ENCODE data around the gene GHRH. TPM values are rescaled to one million over a fixed set of nuclear protein-coding genes. Genes with fewer than 3 reads are reported as not detected.

Gene GHRH
- total RNA-seq, 6 experiments from 2014 or later, result not detected

GRCh38 chr20:37234254-37234581, 27.4 kb downstream of the GHRH start:
- H3K36me3 ChIP-seq, result peaks cover 22 to 100% (median 64%) of the 10 kb centered on the region in 4 donors
- H3K4me3 ChIP-seq, result no peak overlapping the region
- no peaks in the 10 kb centered on the region for H3K4me1 ChIP-seq
- ATAC-seq (peak in 1 of 4 donors; percentile 63), DNase-seq (no peak)
- no peaks in the 10 kb centered on the region for H3K9me3 ChIP-seq
- no peak overlapping the region for H3K27ac ChIP-seq
- TF ChIP-seq POLR2A (IDR thresholded peaks at IDR 0.05) (no peak), CTCF (IDR thresholded peaks at IDR 0.05) (no peak)
- H3K27me3 ChIP-seq, result no peaks in the 10 kb centered on the region
- intact Hi-C loops (cut with DNase I), result no loop called here
- WGBS (ENCODE audit: insufficient coverage, low coverage, low lambda C conversion rate, missing lambda C conversion rate), result 61% methylated on average over 5 of the region's 5 CpGs

GRCh38 chr20:37233548-37234253, 27.9 kb downstream of the GHRH start:
- H3K4me1 ChIP-seq, result no peaks in the 10 kb centered on the region
- TF ChIP-seq POLR2A (IDR thresholded peaks at IDR 0.05) (no peak), CTCF (IDR thresholded peaks at IDR 0.05) (no peak)

GRCh38 chr20:37231947-37232630, 29.5 kb downstream of the GHRH start:
- ATAC-seq, result no peak
- no peaks in the 10 kb centered on the region for H3K9me3 ChIP-seq
- peaks cover 20 to 100% (median 63%) of the 10 kb centered on the region in 4 donors for H3K36me3 ChIP-seq
- intact Hi-C loops (cut with DNase I), result no loop called here
- 90% methylated on average over 4 of the region's 13 CpGs for WGBS (ENCODE audit: insufficient coverage, low coverage, low lambda C conversion rate, missing lambda C conversion rate)
- TF ChIP-seq POLR2A (IDR thresholded peaks at IDR 0.05) (no peak), CTCF (IDR thresholded peaks at IDR 0.05) (no peak)
- no peak overlapping the region for H3K4me3 ChIP-seq
- DNase-seq, result peak in 1 of 3 donors; percentile 25
- no peak overlapping the region for H3K27ac ChIP-seq
- no peaks in the 10 kb centered on the region for H3K27me3 ChIP-seq
- no peaks in the 10 kb centered on the region for H3K4me1 ChIP-seq

More at GRCh38 chr20:37233548-37234253, 27.9 kb downstream of the GHRH start:
- intact Hi-C loops (cut with DNase I), result no loop called here
- H3K27ac ChIP-seq, result no peak overlapping the region
- ATAC-seq, result no peak
- no peaks in the 10 kb centered on the region for H3K27me3 ChIP-seq
- H3K4me3 ChIP-seq, result no peak overlapping the region
- no peak for DNase-seq
- no peaks in the 10 kb centered on the region for H3K9me3 ChIP-seq
- peaks cover 22 to 100% (median 65%) of the 10 kb centered on the region in 4 donors for H3K36me3 ChIP-seq
- WGBS (ENCODE audit: insufficient coverage, low coverage, low lambda C conversion rate, missing lambda C conversion rate), result 86% methylated on average over 7 of the region's 10 CpGs

- DNase-seq (no peak), ATAC-seq (no peak)
- Histone ChIP-seq H3K27ac (no peak overlapping the region), H3K4me1 (no peaks in the 10 kb centered on the region), H3K4me3 (no peak overlapping the region), H3K27me3 (no peaks in the 10 kb centered on the region), H3K9me3 (no peaks in the 10 kb centered on the region), H3K36me3 (peaks cover 10 to 100% (median 61%) of the 10 kb centered on the region in 4 donors)
- TF ChIP-seq CTCF (IDR thresholded peaks at IDR 0.05) (no peak), POLR2A (IDR thresholded peaks at IDR 0.05) (no peak)
- 96% methylated on average over 4 of the region's 6 CpGs for WGBS (ENCODE audit: insufficient coverage, low coverage, low lambda C conversion rate, missing lambda C conversion rate)
- intact Hi-C loops (cut with DNase I), result no loop called here
These were observed 31.4 kb downstream of the GHRH start for GRCh38 chr20:37230200-37230599.

Measured in right lobe of liver (tissue), 6 donors.